T follicular helper cell (primary cell): ENCODE data around the gene PCBP2.
"Not testable (repeated sequence)": the region's sequence is repeated elsewhere in the genome, so short reads cannot be mapped to it uniquely, and the experiment has no call there.

Experiments
- DNase-seq: peaks from one replicate; pipeline ENCODE4 v3.0.0-alpha.2; 2020; ENCODE audit warnings: low read depth
- total RNA-seq, 2 experiments: gene quantifications; one replicate each; lab custom pipeline; 2026; lab: John Stamatoyannopoulos, UW

Gene PCBP2
- total RNA-seq: 78.3 to 83.1 reads per million in 2 experiments

GRCh38 chr12:53451661-53452158 is at the start of gene PCBP2:
TSS of gene PCBP2 (plus strand) at chr12:53452102. CDS start at chr12:53454801, 2,699 bp downstream.
- DNase-seq: peak; percentile 96

- not testable (repeated sequence) for DNase-seq
These were observed 49.6 kb upstream of the PCBP2 start for GRCh38 chr12:53402351-53402750.

GRCh38 chr12:53402871-53403270 is 49.0 kb upstream of the PCBP2 start:
- no peak for DNase-seq

- DNase-seq: no peak
These were observed 41.0 kb upstream of the PCBP2 start for GRCh38 chr12:53410951-53411350.

- no peak for DNase-seq
These were observed 38.3 kb upstream of the PCBP2 start for GRCh38 chr12:53413485-53414204.

- no peak for DNase-seq
These were observed 37.0 kb upstream of the PCBP2 start for GRCh38 chr12:53414756-53415417.

- not testable (repeated sequence) for DNase-seq
These were observed 36.0 kb upstream of the PCBP2 start for GRCh38 chr12:53415752-53416389.

GRCh38 chr12:53417291-53417816 is 34.5 kb upstream of the PCBP2 start:
- DNase-seq: not testable (repeated sequence)

- DNase-seq: no peak
These were observed 33.7 kb upstream of the PCBP2 start for GRCh38 chr12:53418221-53418620.

GRCh38 chr12:53419756-53420155 is 32.1 kb upstream of the PCBP2 start:
- no peak for DNase-seq

- not testable (repeated sequence) for DNase-seq
These were observed 29.7 kb upstream of the PCBP2 start for GRCh38 chr12:53422247-53422646.

- no peak for DNase-seq
These were observed 28.3 kb upstream of the PCBP2 start, which contains the start of gene AMHR2 for GRCh38 chr12:53423597-53423996. TSS of gene AMHR2 (plus strand) at chr12:53423855. CDS start at chr12:53423935, 80 bp downstream.

- no peak for DNase-seq
These were observed 27.0 kb upstream of the PCBP2 start for GRCh38 chr12:53424626-53425514.

- DNase-seq: no peak
These were observed 26.3 kb upstream of the PCBP2 start for GRCh38 chr12:53425515-53426150.

GRCh38 chr12:53427905-53428594 is 23.9 kb upstream of the PCBP2 start:
- no peak for DNase-seq

- no peak for DNase-seq
These were observed 23.2 kb upstream of the PCBP2 start for GRCh38 chr12:53428741-53429140.

- DNase-seq: no peak
These were observed 21.8 kb upstream of the PCBP2 start for GRCh38 chr12:53430116-53430515.

- DNase-seq: no peak
These were observed 20.7 kb upstream of the PCBP2 start for GRCh38 chr12:53431187-53431586.

GRCh38 chr12:53435326-53435725 is 16.6 kb upstream of the PCBP2 start:
- DNase-seq: not testable (repeated sequence)

GRCh38 chr12:53439582-53439981 is 12.3 kb upstream of the PCBP2 start:
- DNase-seq: not testable (repeated sequence)
